ENCODE results near the gene CPM.

CPM gene

DNA sequence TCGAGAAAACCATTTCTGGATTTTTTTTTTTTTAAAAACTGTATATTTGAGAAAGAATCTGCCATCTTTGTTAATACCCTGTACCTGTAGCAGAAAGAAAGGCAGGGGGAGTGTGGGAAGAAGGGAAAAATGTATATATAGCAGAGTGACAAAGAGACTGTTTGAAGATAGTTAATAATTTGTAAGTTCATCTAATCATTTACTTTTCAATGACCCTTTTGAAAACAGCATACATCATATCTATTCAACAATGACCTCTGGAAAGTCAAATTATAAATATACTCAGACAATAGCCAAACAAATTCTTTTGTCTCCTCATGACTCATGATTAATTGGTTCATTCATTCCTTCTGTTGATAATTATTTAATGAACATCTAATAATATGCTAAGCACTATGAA, 10.9 kb upstream of the CPM start:
- TF ChIP-seq GABPA (IDR thresholded peaks at IDR 0.05; ENCODE audit: low read depth) (no peak), SPI1 (IDR thresholded peaks at IDR 0.05; ENCODE audit: borderline replicate concordance, low read depth) (no peak), REST (IDR thresholded peaks at IDR 0.05; ENCODE audit: insufficient replicate concordance, low read depth) (no peak), POLR2AphosphoS5 (IDR thresholded peaks at IDR 0.05; ENCODE audit: low read depth) (no peak), CTCF (IDR thresholded peaks at IDR 0.05; ENCODE audit: insufficient read depth, low read length) (no peak)
- DNase-seq (ENCODE audit: low read depth in 1 of 2, low spot score in 1 of 2): no peak
- H3K27ac ChIP-seq (replicated peaks): no peak overlapping the region
- no peaks in the 10 kb centered on the region for H3K27me3 ChIP-seq (ENCODE audit: insufficient read depth, poor library complexity, severe bottlenecking)
- H3K4me3 ChIP-seq (replicated peaks; ENCODE audit: insufficient read depth, low read length): no peak overlapping the region

DNA sequence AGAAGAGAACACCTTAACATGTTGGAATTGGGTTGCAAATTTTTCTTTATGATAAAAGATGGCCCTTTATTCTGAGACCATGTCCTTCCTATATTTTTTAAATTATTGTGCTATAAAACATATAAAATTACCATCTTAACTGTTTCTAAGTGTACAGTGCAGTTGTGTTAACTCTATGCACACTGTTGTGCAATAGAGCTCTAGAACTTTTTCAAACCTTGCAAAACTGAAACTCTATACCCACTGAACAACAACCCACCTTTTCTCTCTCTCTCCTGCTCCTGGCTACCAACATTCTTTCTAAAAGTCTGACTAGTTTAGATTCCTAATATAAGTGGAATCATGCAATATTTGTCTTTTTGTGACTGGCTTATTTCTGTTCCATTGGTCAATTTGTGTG, 7.8 kb upstream of the CPM start:
- H3K4me3 ChIP-seq (replicated peaks; ENCODE audit: insufficient read depth, low read length): no peak overlapping the region
- no peak overlapping the region for H3K27ac ChIP-seq (replicated peaks)
- no peak for DNase-seq (ENCODE audit: low read depth in 1 of 2, low spot score in 1 of 2)
- no peaks in the 10 kb centered on the region for H3K27me3 ChIP-seq (ENCODE audit: insufficient read depth, poor library complexity, severe bottlenecking)
- TF ChIP-seq SPI1 (IDR thresholded peaks at IDR 0.05; ENCODE audit: borderline replicate concordance, low read depth) (no peak), POLR2AphosphoS5 (IDR thresholded peaks at IDR 0.05; ENCODE audit: low read depth) (no peak), GABPA (IDR thresholded peaks at IDR 0.05; ENCODE audit: low read depth) (no peak), REST (IDR thresholded peaks at IDR 0.05; ENCODE audit: insufficient replicate concordance, low read depth) (no peak), CTCF (IDR thresholded peaks at IDR 0.05; ENCODE audit: insufficient read depth, low read length) (no peak)

- no peak overlapping the region for H3K4me3 ChIP-seq (replicated peaks; ENCODE audit: insufficient read depth, low read length)
- no peaks in the 10 kb centered on the region for H3K27me3 ChIP-seq (ENCODE audit: insufficient read depth, poor library complexity, severe bottlenecking)
- no peak overlapping the region for H3K27ac ChIP-seq (replicated peaks)
- no peak for DNase-seq (ENCODE audit: low read depth in 1 of 2, low spot score in 1 of 2)
- TF ChIP-seq POLR2AphosphoS5 (IDR thresholded peaks at IDR 0.05; ENCODE audit: low read depth) (no peak), SPI1 (IDR thresholded peaks at IDR 0.05; ENCODE audit: borderline replicate concordance, low read depth) (no peak), REST (IDR thresholded peaks at IDR 0.05; ENCODE audit: insufficient replicate concordance, low read depth) (no peak), CTCF (IDR thresholded peaks at IDR 0.05; ENCODE audit: insufficient read depth, low read length) (no peak), GABPA (IDR thresholded peaks at IDR 0.05; ENCODE audit: low read depth) (no peak)
These were observed 6.5 kb upstream of the CPM start for GRCh38 chr12:68939505-68939904.

All from HL-60 (cell line).